ENCODE results near the gene KCNJ10.

KCNJ10 gene

DNA sequence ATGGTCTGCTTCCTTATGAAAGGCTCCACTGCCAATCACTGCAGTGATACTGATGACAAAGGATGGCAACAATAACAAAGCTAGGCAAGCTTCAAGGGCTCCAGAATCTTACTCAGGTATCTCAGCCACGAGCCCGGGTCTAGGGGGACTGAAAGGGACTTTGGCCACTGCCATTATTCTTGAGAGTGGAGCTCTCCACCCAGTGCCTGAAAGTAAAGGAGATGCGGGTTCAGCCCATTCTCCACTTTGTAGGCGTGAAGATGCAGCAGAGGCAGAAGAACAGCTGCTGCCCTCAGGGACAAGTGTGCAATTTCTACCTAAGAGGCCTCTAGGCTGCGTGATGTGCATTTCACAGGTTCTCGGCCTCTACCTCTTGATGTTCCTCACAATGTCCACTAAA, 84.5 kb downstream of the KCNJ10 start:
- no peak for DNase-seq

GRCh38 chr1:159983681-159984080, 86.3 kb downstream of the KCNJ10 start:
- no peak for DNase-seq

- no peak for DNase-seq
These were observed 87.7 kb downstream of the KCNJ10 start for GRCh38 chr1:159982280-159982679.

DNA sequence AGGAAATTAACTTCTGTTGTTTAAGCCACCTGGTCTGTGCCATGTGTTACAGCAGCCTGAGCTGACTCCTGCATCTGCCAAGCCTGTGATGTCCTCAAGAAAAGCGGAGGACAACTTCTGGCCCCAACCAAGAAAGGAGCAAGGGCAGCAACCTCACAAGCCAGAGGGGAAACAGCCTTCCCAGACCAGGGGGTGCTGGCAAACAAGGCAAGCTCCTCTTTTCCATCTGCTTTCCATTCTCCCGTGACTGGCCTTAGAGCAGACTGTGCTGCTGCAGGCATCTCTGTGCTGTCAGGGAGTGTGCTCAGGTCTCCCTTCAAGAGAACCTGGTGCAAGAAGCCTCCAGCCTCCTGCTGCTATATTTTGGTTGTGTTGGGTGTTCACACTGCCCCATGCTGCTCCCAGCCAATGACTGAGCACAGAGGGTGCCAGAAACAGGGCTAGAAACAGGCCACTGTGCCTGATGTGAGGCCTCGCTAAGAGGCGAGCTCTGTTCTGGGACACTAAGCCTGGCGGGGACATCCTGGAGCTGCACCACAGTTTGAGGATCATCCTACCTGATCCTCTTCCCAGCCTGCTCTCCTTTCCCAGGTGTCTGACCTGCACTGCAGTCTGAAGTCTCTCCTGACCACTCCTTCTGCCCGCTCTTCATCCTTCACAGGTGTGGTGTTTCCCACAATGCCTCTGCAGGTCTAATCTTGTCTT, 88.5 kb downstream of the KCNJ10 start:
- DNase-seq: no peak

DNA sequence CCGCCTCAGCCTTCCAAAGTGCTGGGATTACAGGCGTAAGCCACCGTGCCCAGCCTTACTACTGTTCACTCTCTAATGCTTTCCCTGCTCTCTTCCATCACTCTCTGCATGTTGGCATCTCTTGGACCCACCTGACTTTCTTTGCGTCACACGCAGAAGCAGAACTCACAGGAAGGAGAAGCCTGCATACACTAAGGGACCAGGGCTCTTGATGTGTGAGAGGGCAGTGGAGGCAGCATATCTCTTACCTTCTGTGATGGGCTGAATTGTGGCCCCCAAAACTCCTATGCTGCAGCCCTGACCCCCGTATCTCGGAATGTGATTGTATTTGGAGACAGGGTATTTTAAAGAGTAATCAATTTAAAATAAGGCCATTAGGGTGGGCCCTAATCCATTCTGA, 89.2 kb downstream of the KCNJ10 start:
- DNase-seq: no peak

DNA sequence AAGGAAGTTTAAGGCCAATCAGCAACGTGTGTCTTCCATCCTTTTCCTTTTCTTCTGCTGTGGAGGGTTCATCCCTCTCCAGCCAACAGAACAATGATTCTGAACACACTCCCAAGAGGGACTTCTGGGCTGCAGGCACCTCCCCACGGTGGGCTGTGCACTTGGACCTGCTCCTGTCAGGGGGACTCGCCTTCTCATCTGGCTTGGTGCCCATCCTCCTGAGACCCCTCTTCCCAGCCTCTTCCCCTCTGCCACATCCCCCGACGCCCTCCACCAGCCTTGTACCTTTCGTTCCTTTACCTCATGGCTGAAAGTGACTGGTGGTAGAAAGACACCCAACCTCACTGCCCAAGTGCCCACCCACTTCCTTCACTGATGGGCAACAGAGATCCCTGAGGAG, 89.9 kb downstream of the KCNJ10 start:
- no peak for DNase-seq

- no peak for DNase-seq
These were observed 90.7 kb downstream of the KCNJ10 start for GRCh38 chr1:159979257-159979656.

- DNase-seq: no peak
These were observed 91.9 kb downstream of the KCNJ10 start for GRCh38 chr1:159978107-159978398.

GRCh38 chr1:159977364-159978106, 92.4 kb downstream of the KCNJ10 start:
- no peak for DNase-seq

DNA sequence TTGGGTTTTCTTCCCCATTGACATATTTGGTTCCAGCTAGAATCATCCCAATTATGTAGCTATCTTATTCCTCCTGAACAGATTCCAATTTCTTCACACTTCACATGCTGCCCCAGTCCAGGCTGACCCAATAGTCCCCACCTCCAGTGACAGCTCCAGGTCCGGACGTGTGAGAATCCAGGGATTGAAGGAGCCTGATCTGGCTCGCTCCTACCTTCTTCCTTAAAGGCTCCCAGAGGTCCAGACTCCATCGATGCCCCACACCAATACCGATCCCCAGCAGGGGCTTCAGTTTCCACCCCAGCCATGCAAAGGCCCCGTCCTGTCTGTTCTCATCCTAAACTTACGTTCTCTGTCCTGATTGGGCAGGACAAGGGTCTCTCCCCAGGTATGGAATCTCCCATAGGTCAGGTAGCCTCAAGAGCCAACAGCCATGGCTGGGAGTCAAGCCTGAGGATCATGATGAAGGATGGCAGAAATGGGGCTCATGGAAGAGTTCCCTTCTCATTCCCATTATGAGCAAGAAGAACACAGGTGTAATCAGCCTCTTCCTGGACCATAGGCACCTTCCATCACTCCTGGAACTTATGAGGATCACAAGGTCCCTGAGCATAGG, 95.5 kb downstream of the KCNJ10 start:
- DNase-seq: no peak

- DNase-seq: no peak
These were observed 96.5 kb downstream of the KCNJ10 start for GRCh38 chr1:159973350-159973940.

GRCh38 chr1:159972443-159973205, 97.3 kb downstream of the KCNJ10 start:
- DNase-seq: no peak

- no peak for DNase-seq
These were observed 99.0 kb downstream of the KCNJ10 start for GRCh38 chr1:159970932-159971342.

- no peak for DNase-seq
These were observed 101.1 kb downstream of the KCNJ10 start for GRCh38 chr1:159968901-159969300.

DNA sequence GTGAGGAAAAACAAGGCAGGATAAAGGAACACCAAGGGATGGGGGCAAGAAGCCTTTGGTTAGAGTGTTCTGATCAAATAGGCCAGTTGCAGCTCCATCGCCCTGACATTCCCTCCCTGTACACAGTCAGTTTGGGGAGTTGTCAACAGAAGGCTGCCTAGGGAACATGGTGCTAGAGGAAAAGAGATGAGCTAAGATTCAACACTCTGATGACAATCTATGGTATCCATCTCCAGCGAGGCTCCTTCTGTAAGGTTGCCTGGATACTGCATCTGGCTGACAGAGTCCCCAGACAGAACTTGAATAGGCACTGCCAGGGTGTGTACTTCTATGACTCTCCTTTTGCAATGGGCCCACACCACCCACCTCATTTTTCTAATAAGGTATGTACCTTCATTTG, 104.7 kb downstream of the KCNJ10 start:
- DNase-seq: no peak

DNA sequence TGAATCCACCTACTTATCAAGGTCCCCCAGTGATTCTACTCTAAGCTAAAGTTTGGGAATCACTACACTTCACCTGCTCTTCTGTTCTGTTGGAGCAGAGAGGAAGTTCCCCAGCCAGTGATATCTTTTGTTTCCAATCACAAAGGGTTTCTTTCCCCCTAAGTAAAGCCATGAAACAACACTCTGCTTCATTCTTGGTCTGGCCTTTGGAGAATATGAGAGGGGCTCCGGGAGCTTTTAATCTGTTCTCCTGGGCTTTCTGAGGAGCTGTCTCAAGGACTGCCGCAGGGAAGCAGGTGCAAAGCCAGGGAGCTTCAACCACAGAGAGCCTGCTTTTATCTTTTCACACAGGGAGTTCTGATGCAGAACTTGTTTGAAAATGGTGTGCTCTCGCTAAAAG, 105.8 kb downstream of the KCNJ10 start:
- DNase-seq: no peak

GRCh38 chr1:159962176-159962575, 107.8 kb downstream of the KCNJ10 start:
- no peak for DNase-seq

DNA sequence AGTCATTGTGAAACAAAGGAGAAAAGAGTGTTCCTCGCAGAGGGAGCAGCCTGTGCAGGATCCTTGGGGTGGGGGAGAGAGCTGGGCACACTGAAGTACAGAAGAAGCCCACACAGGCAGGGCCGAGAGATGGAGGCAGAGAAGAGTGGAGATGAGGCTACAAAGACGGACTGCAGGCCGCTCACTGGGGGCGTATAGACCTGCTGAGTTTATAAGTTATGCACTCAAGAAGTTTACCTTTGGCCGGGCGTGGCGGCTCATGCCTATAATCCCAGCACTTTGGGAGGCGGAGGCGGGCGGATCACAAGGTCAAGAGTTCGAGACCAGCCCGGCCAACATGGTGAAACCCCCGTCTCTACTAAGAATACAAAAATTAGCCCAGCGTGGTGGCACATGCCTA, 108.3 kb downstream of the KCNJ10 start:
- DNase-seq: no peak

DNA sequence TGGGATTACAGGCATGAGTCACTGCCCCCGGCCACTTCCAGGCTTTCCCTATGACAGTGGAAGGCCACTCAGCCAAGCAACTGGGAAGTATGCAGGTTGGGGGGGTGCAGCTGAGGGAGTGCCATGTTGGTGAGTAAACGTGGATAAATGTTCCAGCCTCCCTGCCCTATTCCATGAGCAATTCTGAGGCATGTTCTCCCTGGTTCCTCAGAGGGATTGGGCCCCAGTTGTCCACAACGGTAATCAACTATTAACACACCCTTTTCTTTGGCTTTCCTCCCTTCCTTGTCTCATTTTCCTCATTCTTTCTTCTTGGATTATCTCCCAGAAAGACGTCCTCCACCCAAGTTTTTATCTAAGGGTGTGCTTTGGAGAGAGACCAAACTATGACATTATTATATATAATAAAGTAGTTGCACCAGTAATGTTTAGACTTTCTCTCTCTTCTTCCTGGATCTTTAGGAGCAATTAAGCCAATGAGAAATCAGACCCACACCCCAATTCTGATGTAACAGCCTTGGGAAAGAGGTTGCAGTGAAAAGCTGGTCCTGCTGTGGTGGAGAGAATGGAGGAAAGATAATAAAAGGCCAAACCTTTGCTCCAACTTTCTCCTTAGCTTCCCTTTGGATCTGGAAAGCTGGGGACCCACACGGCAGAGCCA, 109.1 kb downstream of the KCNJ10 start:
- peak; percentile 68 for DNase-seq

DNA sequence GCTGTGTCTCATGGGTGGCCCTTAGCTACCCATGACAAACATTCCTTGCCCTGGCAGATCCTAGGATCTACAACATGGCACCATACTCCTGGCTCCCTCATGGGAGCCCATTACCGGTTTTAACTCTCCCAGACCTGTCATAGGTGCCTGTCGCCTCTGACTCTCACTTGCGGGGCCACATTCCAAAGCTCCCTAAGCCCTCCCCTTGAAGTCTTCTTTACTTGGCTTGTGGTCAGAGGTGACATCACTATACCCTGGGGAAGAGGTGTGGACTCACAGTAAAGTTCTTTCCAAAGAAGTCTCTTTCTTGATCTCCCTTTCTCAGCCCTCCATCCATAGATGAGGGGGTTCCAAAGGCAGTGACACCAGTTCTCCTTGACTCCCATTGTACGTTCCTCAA, 110.5 kb downstream of the KCNJ10 start:
- DNase-seq: no peak

GRCh38 chr1:159958719-159959380, 111.1 kb downstream of the KCNJ10 start:
- DNase-seq: no peak

- no peak for DNase-seq
These were observed 112.1 kb downstream of the KCNJ10 start for GRCh38 chr1:159957824-159958268.

All from femur (tissue), 1 donor.